Fibroblast of mammary gland (primary cell): Measurements from ENCODE around the gene PSMD1.
"Not testable (repeated sequence)": the region's sequence is repeated elsewhere in the genome, so short reads cannot be mapped to it uniquely, and the experiment has no call there.

Experiments used
- DNase-seq: peaks from one replicate; pipeline ENCODE4 v3.0.0-alpha.2; 2010; ENCODE audit warnings: low read depth
- H3K4me3 ChIP-seq: 2 replicates; pipeline ENCODE4 v1.5.1; 2011; ENCODE audit warnings: low read depth, mild to moderate bottlenecking, low read length, moderate library complexity; ENCODE audit not compliant: control insufficient read depth
- TF ChIP-seq, protein P1 (sequence below): conservative IDR thresholded peaks from 2 replicates; pipeline ENCODE4 v1.5.1; 2011; ENCODE audit warnings: low read depth, low read length, inconsistent platforms; ENCODE audit not compliant: control insufficient read depth, insufficient read depth

Gene PSMD1

DNA sequence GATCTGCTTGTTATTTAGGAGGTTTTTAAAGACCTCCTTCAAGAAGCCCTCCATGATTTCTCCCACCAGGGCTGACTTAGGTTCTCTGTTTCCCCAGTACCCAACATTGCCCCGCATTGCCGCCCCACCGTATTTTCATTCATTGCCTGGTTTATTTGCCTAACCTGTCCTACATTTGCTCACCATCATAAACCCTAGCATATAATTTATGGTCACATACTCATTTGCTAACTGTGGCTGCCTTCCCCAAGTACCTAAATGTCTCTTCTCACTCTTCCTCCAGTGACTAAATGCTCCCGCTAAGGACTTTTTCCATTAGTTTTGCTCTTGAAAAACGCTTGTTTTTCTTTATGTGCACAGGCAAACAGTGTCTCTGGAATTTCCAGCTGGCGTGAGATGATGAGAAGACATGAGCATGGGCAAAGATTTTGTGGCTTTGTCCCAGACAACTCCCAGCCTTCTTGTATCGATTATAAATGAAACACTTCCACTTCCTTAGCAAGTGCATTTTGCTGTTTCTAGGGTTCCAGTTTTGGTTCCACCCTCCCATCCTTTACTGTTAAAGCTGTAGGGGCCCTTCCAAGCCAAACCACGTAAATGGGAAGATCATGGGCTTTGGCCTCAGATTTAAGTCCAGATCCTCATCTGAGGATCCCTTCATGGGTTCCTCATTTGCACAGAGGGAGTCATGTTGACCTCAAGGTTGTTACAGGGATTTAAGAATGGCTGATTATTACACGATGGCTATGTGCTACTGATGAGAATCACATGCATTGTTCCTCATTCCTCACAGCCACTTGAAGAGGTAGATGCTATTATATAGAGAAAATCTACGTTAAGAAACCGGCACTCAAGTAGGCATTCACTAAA lies 120.7 kb downstream of the PSMD1 start:
- TF ChIP-seq, protein P1, sequence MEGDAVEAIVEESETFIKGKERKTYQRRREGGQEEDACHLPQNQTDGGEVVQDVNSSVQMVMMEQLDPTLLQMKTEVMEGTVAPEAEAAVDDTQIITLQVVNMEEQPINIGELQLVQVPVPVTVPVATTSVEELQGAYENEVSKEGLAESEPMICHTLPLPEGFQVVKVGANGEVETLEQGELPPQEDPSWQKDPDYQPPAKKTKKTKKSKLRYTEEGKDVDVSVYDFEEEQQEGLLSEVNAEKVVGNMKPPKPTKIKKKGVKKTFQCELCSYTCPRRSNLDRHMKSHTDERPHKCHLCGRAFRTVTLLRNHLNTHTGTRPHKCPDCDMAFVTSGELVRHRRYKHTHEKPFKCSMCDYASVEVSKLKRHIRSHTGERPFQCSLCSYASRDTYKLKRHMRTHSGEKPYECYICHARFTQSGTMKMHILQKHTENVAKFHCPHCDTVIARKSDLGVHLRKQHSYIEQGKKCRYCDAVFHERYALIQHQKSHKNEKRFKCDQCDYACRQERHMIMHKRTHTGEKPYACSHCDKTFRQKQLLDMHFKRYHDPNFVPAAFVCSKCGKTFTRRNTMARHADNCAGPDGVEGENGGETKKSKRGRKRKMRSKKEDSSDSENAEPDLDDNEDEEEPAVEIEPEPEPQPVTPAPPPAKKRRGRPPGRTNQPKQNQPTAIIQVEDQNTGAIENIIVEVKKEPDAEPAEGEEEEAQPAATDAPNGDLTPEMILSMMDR = no peak
- H3K4me3 ChIP-seq = no peak overlapping the region
- no peak for DNase-seq

DNA sequence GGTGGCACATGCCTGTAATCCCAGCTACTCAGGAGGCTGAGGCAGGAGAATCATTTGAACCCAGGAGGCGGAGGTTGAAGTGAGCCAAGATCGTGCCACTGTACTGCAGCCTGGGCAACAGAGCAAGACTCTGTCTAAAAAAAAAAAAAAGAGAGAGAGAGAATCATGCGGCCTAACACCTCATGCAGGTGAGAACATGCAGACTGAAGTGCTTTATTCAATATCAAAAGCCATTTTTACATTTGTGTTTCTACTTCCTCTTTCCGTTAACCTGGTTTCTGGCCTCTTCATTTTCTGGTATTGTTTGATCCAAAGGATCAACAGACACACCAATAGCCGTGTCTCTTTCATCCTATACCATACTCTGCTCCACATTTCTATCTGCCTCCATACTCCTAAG lies 122.1 kb downstream of the PSMD1 start:
- DNase-seq = not testable (repeated sequence)

DNA sequence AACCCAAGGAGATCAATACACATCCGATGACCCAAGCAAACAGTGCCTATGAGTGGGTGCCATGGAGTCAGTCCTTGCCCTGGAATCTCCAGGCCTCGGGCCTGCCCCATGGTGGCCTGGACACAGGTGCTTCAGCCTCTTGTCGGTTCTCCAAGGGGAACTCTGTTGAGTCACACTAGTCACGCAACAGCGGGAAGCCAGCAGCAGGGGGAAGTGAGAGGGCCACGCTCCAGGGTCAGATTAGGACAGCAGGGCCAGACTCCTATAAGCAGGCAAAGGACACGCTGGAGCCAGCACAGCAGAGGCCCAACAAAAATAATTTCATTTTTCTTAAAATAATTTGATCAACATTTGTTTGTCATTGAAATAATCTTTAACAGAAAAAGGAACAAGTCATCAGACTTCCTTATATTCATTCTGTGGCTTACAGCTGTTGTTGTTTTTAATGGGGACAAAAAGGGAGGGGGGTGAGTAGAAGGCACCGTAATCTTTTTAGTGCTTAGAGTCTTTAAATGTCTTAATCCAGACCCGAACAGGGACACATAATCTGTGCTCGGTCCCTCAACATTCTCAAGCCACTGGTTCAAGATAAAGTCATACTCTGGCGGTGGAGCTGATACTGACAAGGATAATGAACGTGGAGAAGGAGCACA lies 125.3 kb downstream of the PSMD1 start:
- H3K4me3 ChIP-seq = no peak overlapping the region
- TF ChIP-seq, protein P1 = no peak
- peak; percentile 63 for DNase-seq

More for the DNA sequence above, 122.1 kb downstream of the PSMD1 start:
- not testable (repeated sequence) for H3K4me3 ChIP-seq

DNA sequence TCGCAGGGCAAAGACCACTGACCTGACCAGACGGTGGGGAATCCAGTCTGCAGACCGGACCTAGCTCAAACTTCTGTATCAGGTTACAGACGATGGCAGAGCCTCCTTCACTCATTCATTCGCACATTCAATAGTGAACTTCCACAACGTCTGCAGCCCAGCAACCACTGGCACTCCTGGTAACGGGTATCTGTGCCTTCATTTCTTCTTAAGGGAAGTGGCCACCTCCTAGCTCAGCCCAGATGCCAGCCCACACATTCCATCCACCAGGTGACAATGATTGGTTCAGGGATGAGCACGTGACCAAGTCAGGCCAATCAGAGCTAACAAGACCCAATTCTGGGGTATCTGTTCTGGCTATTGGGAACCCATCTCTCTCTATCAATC lies 125.8 kb downstream of the PSMD1 start:
- no peak overlapping the region for H3K4me3 ChIP-seq
- TF ChIP-seq, protein P1 = no peak
- no peak for DNase-seq

DNA sequence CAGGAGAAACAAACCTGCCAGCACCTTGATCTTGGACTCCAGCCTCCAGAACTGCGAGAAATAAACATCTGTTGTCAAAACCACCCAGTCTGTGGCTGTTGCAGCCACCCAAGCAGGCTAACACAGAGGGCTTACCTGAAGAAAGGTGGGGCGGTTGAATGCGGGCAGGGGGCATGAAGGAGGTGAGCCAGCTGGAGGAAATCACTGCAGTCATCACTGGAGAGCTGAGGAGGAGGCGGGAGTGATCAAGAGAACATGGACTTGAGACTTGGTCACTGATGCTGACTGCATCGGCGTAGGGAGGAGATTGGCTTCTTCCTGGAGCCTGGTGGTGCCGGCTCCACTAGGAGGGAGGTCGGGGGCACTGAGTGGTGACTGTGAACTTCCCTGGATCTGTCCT lies 127.2 kb downstream of the PSMD1 start:
- DNase-seq = no peak
- H3K4me3 ChIP-seq = no peak overlapping the region
- TF ChIP-seq, protein P1 = no peak

DNA sequence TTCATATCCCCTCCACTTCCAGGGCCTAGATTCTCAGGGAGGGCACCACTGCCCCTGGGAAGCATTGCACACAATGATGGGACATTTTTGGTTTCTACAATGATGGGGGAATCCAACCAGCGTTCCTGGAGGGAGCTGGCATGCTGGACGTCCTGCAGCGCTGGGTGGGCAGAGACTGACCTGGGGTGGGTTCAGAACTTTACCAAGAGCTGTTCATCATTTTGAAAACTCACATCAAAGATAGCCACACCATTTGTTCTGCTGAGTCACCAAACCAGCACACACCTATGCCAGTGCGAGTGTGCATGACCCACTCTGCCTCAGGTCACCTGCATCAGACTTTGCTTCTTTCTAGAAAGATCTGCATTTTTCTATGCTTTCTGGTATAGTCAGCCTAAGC lies 127.7 kb downstream of the PSMD1 start:
- TF ChIP-seq, protein P1 = no peak
- H3K4me3 ChIP-seq = no peak overlapping the region
- DNase-seq = no peak

DNA sequence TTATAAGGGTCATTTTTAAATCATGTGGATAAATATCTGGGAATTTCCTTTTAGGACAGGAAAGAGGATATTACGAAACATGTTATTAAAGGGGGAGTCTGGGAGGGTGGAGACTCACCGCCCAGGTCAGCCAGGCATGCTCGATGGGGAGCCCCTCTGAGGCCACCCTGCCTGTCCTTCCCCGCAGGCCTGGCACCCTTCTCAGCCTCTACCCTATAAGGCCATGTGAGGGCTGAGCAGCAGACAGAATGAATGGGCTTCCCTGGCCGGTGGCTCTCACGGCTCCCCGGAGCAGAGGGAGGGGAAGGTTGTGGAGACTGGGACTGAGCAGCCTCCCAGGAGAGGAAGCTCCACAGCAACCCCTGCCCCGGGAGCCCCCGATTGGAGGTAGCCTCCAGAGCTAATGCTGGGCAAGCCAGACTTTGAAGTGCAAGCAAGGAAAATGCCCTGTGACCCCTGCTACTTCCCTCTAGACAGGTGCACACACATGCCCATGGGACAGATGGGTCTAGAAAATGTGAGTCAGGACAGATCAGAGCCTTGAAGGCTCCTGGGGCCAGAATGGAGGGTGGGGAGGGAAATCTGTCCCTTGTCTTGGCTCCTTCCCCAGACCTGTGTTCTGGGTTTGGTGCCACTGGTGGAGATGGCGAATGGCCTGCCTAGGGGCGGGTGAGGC lies 128.5 kb downstream of the PSMD1 start:
- TF ChIP-seq, protein P1 = no peak
- no peak for DNase-seq
- no peak overlapping the region for H3K4me3 ChIP-seq
